NCI-H446 treated with DMSO at 0.1 percent for 48 hours (cell line): ENCODE results near the gene SHQ1.

ENCODE experiments used
- DNase-seq: peaks from one replicate; lab custom pipeline; 2025; lab: John Stamatoyannopoulos, UW

SHQ1 gene

GRCh38 chr3:72848703-72849081 lies 447 bp upstream of the SHQ1 start:
- no peak for DNase-seq

GRCh38 chr3:72847282-72847681 lies 963 bp downstream of the SHQ1 start:
- DNase-seq: no peak

GRCh38 chr3:72846166-72846565 lies 2.1 kb downstream of the SHQ1 start:
- DNase-seq: no peak

- no peak for DNase-seq
Measured at GRCh38 chr3:72844436-72844993, 3.7 kb downstream of the SHQ1 start.

GRCh38 chr3:72839057-72839456 lies 9.2 kb downstream of the SHQ1 start:
- no peak for DNase-seq

GRCh38 chr3:72836923-72837322 lies 11.3 kb downstream of the SHQ1 start:
- DNase-seq: peak; percentile 78

- DNase-seq: no peak
Measured at GRCh38 chr3:72836416-72836815, 11.8 kb downstream of the SHQ1 start.

GRCh38 chr3:72830452-72831223 lies 17.6 kb downstream of the SHQ1 start:
- DNase-seq: no peak

- no peak for DNase-seq
Measured at GRCh38 chr3:72829701-72830100, 18.5 kb downstream of the SHQ1 start.

GRCh38 chr3:72821161-72821781 lies 27.0 kb downstream of the SHQ1 start:
- DNase-seq: peak; percentile 21

- DNase-seq: no peak
Measured at GRCh38 chr3:72820415-72820814, 27.8 kb downstream of the SHQ1 start.

GRCh38 chr3:72818905-72819304 lies 29.3 kb downstream of the SHQ1 start:
- DNase-seq: no peak

- peak; percentile 23 for DNase-seq
Measured at GRCh38 chr3:72818092-72818773, 30.0 kb downstream of the SHQ1 start.

- no peak for DNase-seq
Measured at GRCh38 chr3:72816862-72817355, 31.3 kb downstream of the SHQ1 start.

- no peak for DNase-seq
Measured at GRCh38 chr3:72814308-72814707, 33.9 kb downstream of the SHQ1 start.

- no peak for DNase-seq
Measured at GRCh38 chr3:72812201-72812600, 36.0 kb downstream of the SHQ1 start.

GRCh38 chr3:72811571-72811970 lies 36.7 kb downstream of the SHQ1 start:
- DNase-seq: no peak

- no peak for DNase-seq
Measured at GRCh38 chr3:72810659-72811434, 37.4 kb downstream of the SHQ1 start.

GRCh38 chr3:72810063-72810462 lies 38.2 kb downstream of the SHQ1 start:
- DNase-seq: no peak

- DNase-seq: no peak
Measured at GRCh38 chr3:72804361-72804760, 43.9 kb downstream of the SHQ1 start.

GRCh38 chr3:72803573-72803972 lies 44.7 kb downstream of the SHQ1 start:
- no peak for DNase-seq

GRCh38 chr3:72802001-72802400 lies 46.2 kb downstream of the SHQ1 start:
- DNase-seq: no peak
